Activated CD4-positive, alpha-beta memory T cell treated with anti-CD3 and anti-CD28 coated beads for 36 hours (primary cell): ENCODE measurements around the gene EML6. TPM values are rescaled to one million over a fixed set of nuclear protein-coding genes. Genes with fewer than 3 reads are reported as not detected.

Experiments
- CTCF ChIA-PET: fragments of 350-600 bp; sonication (Branson Sonifier 250); formaldehyde crosslinking; loops from one replicate; lab custom pipeline; 2021; ENCODE audit warnings: antibody characterized with exemption, inconsistent platforms; lab: Charles Lee
- POLR2A ChIA-PET: fragments of 350-600 bp; sonication (Branson Sonifier 250); formaldehyde crosslinking; loops from one replicate; lab custom pipeline; 2021; ENCODE audit warnings: antibody characterized with exemption; lab: Charles Lee
- DNase-seq: peaks from one replicate; pipeline ENCODE4 v3.0.0-alpha.2; 2020
- H3K27ac Mint-ChIP-seq: one replicate; pipeline ENCODE4 v1.8.0; 2021; ENCODE audit warnings: mixed read lengths
- H3K27me3 Mint-ChIP-seq: one replicate; pipeline ENCODE4 v1.8.0; 2021; ENCODE audit warnings: mixed read lengths
- H3K36me3 Mint-ChIP-seq: one replicate; pipeline ENCODE4 v1.8.0; 2021; ENCODE audit warnings: mixed read lengths
- H3K4me1 Mint-ChIP-seq: one replicate; pipeline ENCODE4 v1.8.0; 2021; ENCODE audit warnings: low read depth, mixed read lengths
- H3K4me3 Mint-ChIP-seq: one replicate; pipeline ENCODE4 v1.8.0; 2021; ENCODE audit warnings: mild to moderate bottlenecking, mixed read lengths
- H3K9me3 Mint-ChIP-seq: one replicate; pipeline ENCODE4 v1.8.0; 2021; ENCODE audit warnings: mixed read lengths
- intact Hi-C: fragments of 100-400 bp; cut with micrococcal nuclease; formaldehyde crosslinking; loops from one replicate; pipeline ENCODE4 v1.15.1; 2023
- total RNA-seq, 2 experiments: library from RNA; stranded (reverse); gene quantifications; one replicate each; pipeline ENCODE4 v1.2.3, GENCODE V29; 2021

EML6 gene
- total RNA-seq, 2 experiments from 2014 or later = 0.46 to 0.50 TPM

- intact Hi-C loops = no loop called here
- DNase-seq = no peak
- Mint-ChIP-seq H3K9me3 (no peaks in the 10 kb centered on the region), H3K27me3 (no peaks in the 10 kb centered on the region), H3K27ac (no peak overlapping the region), H3K4me3 (no peak overlapping the region), H3K36me3 (no peaks in the 10 kb centered on the region), H3K4me1 (peaks cover 14% of the 10 kb centered on the region)
- ChIA-PET POLR2A (no interaction called here), CTCF (interaction anchor here (0.6 kb wide), 2 partner anchors 259 to 676 kb away, joined by 3 to 4 read pairs; no protein-coding TSS in a partner anchor)
Observed at GRCh38 chr2:54907663-54908062, 184.2 kb downstream of the EML6 start.

GRCh38 chr2:54908591-54908990, 185.1 kb downstream of the EML6 start:
- CTCF ChIA-PET = no interaction called here
- intact Hi-C loops = no loop called here
- H3K27me3 Mint-ChIP-seq = peaks cover 2% of the 10 kb centered on the region

GRCh38 chr2:54909001-54909400, 185.5 kb downstream of the EML6 start:
- Mint-ChIP-seq H3K9me3 (no peaks in the 10 kb centered on the region), H3K4me1 (peaks cover 6% of the 10 kb centered on the region), H3K36me3 (no peaks in the 10 kb centered on the region), H3K27ac (no peak overlapping the region), H3K27me3 (peaks cover 2% of the 10 kb centered on the region), H3K4me3 (no peak overlapping the region)
- ChIA-PET CTCF (no interaction called here), POLR2A (no interaction called here)
- intact Hi-C loops = no loop called here
- no peak for DNase-seq

More at GRCh38 chr2:54908591-54908990, 185.1 kb downstream of the EML6 start:
- POLR2A ChIA-PET = no interaction called here
- H3K27ac Mint-ChIP-seq = no peak overlapping the region
- no peak for DNase-seq
- H3K9me3 Mint-ChIP-seq = no peaks in the 10 kb centered on the region
- peaks cover 10% of the 10 kb centered on the region for H3K4me1 Mint-ChIP-seq
- no peaks in the 10 kb centered on the region for H3K36me3 Mint-ChIP-seq
- H3K4me3 Mint-ChIP-seq = no peak overlapping the region

- POLR2A ChIA-PET = no interaction called here
- Mint-ChIP-seq H3K36me3 (no peaks in the 10 kb centered on the region), H3K27ac (no peak overlapping the region), H3K9me3 (no peaks in the 10 kb centered on the region), H3K27me3 (peaks cover 2% of the 10 kb centered on the region), H3K4me1 (no peaks in the 10 kb centered on the region), H3K4me3 (no peak overlapping the region)
- CTCF ChIA-PET = no interaction called here
- intact Hi-C loops = no loop called here
- DNase-seq = no peak
Observed at GRCh38 chr2:54912305-54912704, 188.8 kb downstream of the EML6 start.

- Mint-ChIP-seq H3K36me3 (peaks cover 3% of the 10 kb centered on the region), H3K4me1 (no peaks in the 10 kb centered on the region), H3K27ac (no peak overlapping the region), H3K9me3 (no peaks in the 10 kb centered on the region), H3K27me3 (peaks cover 6% of the 10 kb centered on the region), H3K4me3 (no peak overlapping the region)
- DNase-seq = no peak
- intact Hi-C loops = no loop called here
- ChIA-PET POLR2A (no interaction called here), CTCF (no interaction called here)
Observed at GRCh38 chr2:54912893-54913292, 189.4 kb downstream of the EML6 start.

- peaks cover 6% of the 10 kb centered on the region for H3K27me3 Mint-ChIP-seq
- no peaks in the 10 kb centered on the region for H3K9me3 Mint-ChIP-seq
- ChIA-PET POLR2A (interaction anchor here (0.6 kb wide), 1 partner anchor 54 kb away, joined by 3 read pairs; no protein-coding TSS in a partner anchor), CTCF (no interaction called here)
- H3K36me3 Mint-ChIP-seq = peaks cover 3% of the 10 kb centered on the region
- DNase-seq = no peak
- no peak overlapping the region for H3K4me3 Mint-ChIP-seq
- peaks cover 9% of the 10 kb centered on the region for H3K4me1 Mint-ChIP-seq
- intact Hi-C loops = no loop called here
- H3K27ac Mint-ChIP-seq = no peak overlapping the region
Observed at GRCh38 chr2:54914637-54915036, 191.2 kb downstream of the EML6 start.

GRCh38 chr2:54915101-54915500, 191.6 kb downstream of the EML6 start:
- Mint-ChIP-seq H3K27me3 (peaks cover 6% of the 10 kb centered on the region), H3K4me3 (no peak overlapping the region), H3K4me1 (peaks cover 9% of the 10 kb centered on the region), H3K9me3 (no peaks in the 10 kb centered on the region), H3K27ac (no peak overlapping the region), H3K36me3 (peaks cover 3% of the 10 kb centered on the region)
- intact Hi-C loops = no loop called here
- CTCF ChIA-PET = no interaction called here
- POLR2A ChIA-PET = interaction anchor here (0.6 kb wide), 1 partner anchor 55 kb away, joined by 3 read pairs; no protein-coding TSS in a partner anchor
- DNase-seq = no peak

- peaks cover 7% of the 10 kb centered on the region for H3K9me3 Mint-ChIP-seq
- H3K4me3 Mint-ChIP-seq = no peak overlapping the region
- CTCF ChIA-PET = no interaction called here
- H3K27me3 Mint-ChIP-seq = peaks cover 6% of the 10 kb centered on the region
- DNase-seq = no peak
- no peak overlapping the region for H3K27ac Mint-ChIP-seq
- POLR2A ChIA-PET = no interaction called here
- peaks cover 5% of the 10 kb centered on the region for H3K36me3 Mint-ChIP-seq
- intact Hi-C loops = no loop called here
- H3K4me1 Mint-ChIP-seq = peaks cover 9% of the 10 kb centered on the region
Observed at GRCh38 chr2:54916637-54917036, 193.2 kb downstream of the EML6 start.

GRCh38 chr2:54918647-54919280, 195.3 kb downstream of the EML6 start:
- intact Hi-C loops = no loop called here
- Mint-ChIP-seq H3K27me3 (peaks cover 7% of the 10 kb centered on the region), H3K27ac (no peak overlapping the region), H3K4me1 (peaks cover 9% of the 10 kb centered on the region), H3K9me3 (peaks cover 7% of the 10 kb centered on the region), H3K4me3 (no peak overlapping the region), H3K36me3 (peaks cover 5% of the 10 kb centered on the region)
- POLR2A ChIA-PET = no interaction called here
- DNase-seq = no peak
- CTCF ChIA-PET = no interaction called here

GRCh38 chr2:54920660-54921059, 197.2 kb downstream of the EML6 start:
- Mint-ChIP-seq H3K4me1 (peaks cover 9% of the 10 kb centered on the region), H3K4me3 (no peak overlapping the region), H3K27me3 (peaks cover 10% of the 10 kb centered on the region), H3K27ac (no peak overlapping the region), H3K36me3 (peaks cover 5% of the 10 kb centered on the region), H3K9me3 (peaks cover 7% of the 10 kb centered on the region)
- no peak for DNase-seq
- ChIA-PET POLR2A (no interaction called here), CTCF (no interaction called here)
- intact Hi-C loops = no loop called here

- intact Hi-C loops = no loop called here
Observed at GRCh38 chr2:54924121-54924520, 200.7 kb downstream of the EML6 start.

GRCh38 chr2:54925022-54925421, 201.6 kb downstream of the EML6 start:
- ChIA-PET POLR2A (no interaction called here), CTCF (no interaction called here)
- Mint-ChIP-seq H3K9me3 (peaks cover 14% of the 10 kb centered on the region), H3K4me1 (no peaks in the 10 kb centered on the region), H3K36me3 (peaks cover 1% of the 10 kb centered on the region), H3K27me3 (peaks cover 6% of the 10 kb centered on the region), H3K4me3 (no peak overlapping the region), H3K27ac (no peak overlapping the region)
- intact Hi-C loops = no loop called here
- DNase-seq = no peak

More at GRCh38 chr2:54924121-54924520, 200.7 kb downstream of the EML6 start:
- peaks cover 6% of the 10 kb centered on the region for H3K27me3 Mint-ChIP-seq
- DNase-seq = no peak
- H3K4me3 Mint-ChIP-seq = no peak overlapping the region
- ChIA-PET CTCF (no interaction called here), POLR2A (no interaction called here)
- H3K9me3 Mint-ChIP-seq = peaks cover 14% of the 10 kb centered on the region
- peaks cover 3% of the 10 kb centered on the region for H3K4me1 Mint-ChIP-seq
- H3K36me3 Mint-ChIP-seq = peaks cover 1% of the 10 kb centered on the region
- no peak overlapping the region for H3K27ac Mint-ChIP-seq
